ENCODE measurements around the gene NR2F2. TPM values are rescaled to one million over a fixed set of nuclear protein-coding genes. Genes with fewer than 3 reads are reported as not detected.

Gene NR2F2
- total and polyA plus RNA-seq, 2 donors (not counting 1 experiment from before 2014, with no cell fraction given) = not detected

GRCh38 chr15:96344060-96344705, 13.7 kb downstream of the NR2F2 start:
- intact Hi-C loops (cut with micrococcal nuclease) = no loop called here
- H3K9ac ChIP-seq (ENCODE audit: low read length) = no peak overlapping the region
- CTCF ChIA-PET = no interaction called here
- H3K4me3 ChIP-seq (ENCODE audit: control extremely low read depth in 1 of 5, extremely low read depth in 1 of 5, insufficient read depth in 1 of 5, low read depth in 2 of 5, low read length in 4 of 5) = no peak overlapping the region
- no peak for TF ChIP-seq EZH2 (IDR thresholded peaks at IDR 0.05; ENCODE audit: borderline replicate concordance, insufficient read depth, low read depth, low read length, poor library complexity, severe bottlenecking)
- no peak for TF ChIP-seq CTCF (IDR thresholded peaks at IDR 0.05)
- no peak overlapping the region for H2AFZ ChIP-seq (ENCODE audit: insufficient read depth, low read depth, low read length, poor library complexity, severe bottlenecking)
- no peaks in the 10 kb centered on the region for H4K20me1 ChIP-seq (ENCODE audit: control insufficient read depth, insufficient read depth, low read length, poor library complexity, severe bottlenecking)
- no peaks in the 10 kb centered on the region for H3K79me2 ChIP-seq (ENCODE audit: control insufficient read depth, insufficient read depth, low read length)
- H3K4me1 ChIP-seq (ENCODE audit: control insufficient read depth in 2 of 2, insufficient read depth in 2 of 2, low read length in 2 of 2) = peaks cover 0 to 5% of the 10 kb centered on the region in 2 donors
- no peak overlapping the region for H3K27ac ChIP-seq (ENCODE audit: low read length in 2 of 2)
- Mint-ChIP-seq H3K27me3 (peaks cover 87% of the 10 kb centered on the region), H3K4me1 (no peaks in the 10 kb centered on the region), H3K9me3 (ENCODE audit: insufficient read depth) (no peaks in the 10 kb centered on the region), H3K27ac (no peak overlapping the region), H3K4me3 (no peak overlapping the region)
- DNase-seq (no peak), ATAC-seq (ENCODE audit: low read depth) (no peak)
- POLR2A ChIA-PET = no interaction called here
- no peak overlapping the region for H3K4me2 ChIP-seq (replicated peaks; ENCODE audit: low read depth, low read length, poor library complexity, severe bottlenecking)
- no peaks in the 10 kb centered on the region for H3K36me3 ChIP-seq (replicated peaks in 1 of 2; ENCODE audit: control extremely low read depth in 1 of 2, control insufficient read depth in 1 of 2, extremely low read depth in 1 of 2, insufficient read depth in 2 of 2, low read length in 1 of 2)
- peaks cover 0 to 38% (median 0%) of the 10 kb centered on the region in 3 donors for H3K9me3 ChIP-seq (ENCODE audit: control extremely low read depth in 1 of 3, control insufficient read depth in 2 of 3, insufficient read depth in 1 of 3, low read length in 2 of 3)
- 11% methylated on average over 17 of the region's 31 CpGs for WGBS (ENCODE audit: insufficient coverage)
- peaks cover 0 to 90% (median 54%) of the 10 kb centered on the region in 4 experiments for H3K27me3 ChIP-seq (replicated peaks in 1 of 4; ENCODE audit: control extremely low read depth in 1 of 4, control insufficient read depth in 3 of 4, insufficient read depth in 4 of 4, low read length in 3 of 4)

- POLR2A ChIA-PET = no interaction called here
- no peak overlapping the region for H3K4me3 ChIP-seq (ENCODE audit: control extremely low read depth in 1 of 5, extremely low read depth in 1 of 5, insufficient read depth in 1 of 5, low read depth in 2 of 5, low read length in 4 of 5)
- ATAC-seq (ENCODE audit: low read depth) = no peak
- H4K20me1 ChIP-seq (ENCODE audit: control insufficient read depth, insufficient read depth, low read length, poor library complexity, severe bottlenecking) = no peaks in the 10 kb centered on the region
- no peak overlapping the region for H2AFZ ChIP-seq (ENCODE audit: insufficient read depth, low read depth, low read length, poor library complexity, severe bottlenecking)
- no peaks in the 10 kb centered on the region for H3K36me3 ChIP-seq (replicated peaks in 1 of 2; ENCODE audit: control extremely low read depth in 1 of 2, control insufficient read depth in 1 of 2, extremely low read depth in 1 of 2, insufficient read depth in 2 of 2, low read length in 1 of 2)
- H3K27ac Mint-ChIP-seq = no peak overlapping the region
- 14% methylated on average over 16 of the region's 22 CpGs for WGBS (ENCODE audit: insufficient coverage)
- H3K27me3 Mint-ChIP-seq = peaks cover 89% of the 10 kb centered on the region
- H3K4me2 ChIP-seq (replicated peaks; ENCODE audit: low read depth, low read length, poor library complexity, severe bottlenecking) = no peak overlapping the region
- H3K4me3 Mint-ChIP-seq = no peak overlapping the region
- no peak for DNase-seq
- H3K4me1 ChIP-seq (ENCODE audit: control insufficient read depth in 2 of 2, insufficient read depth in 2 of 2, low read length in 2 of 2) = peaks cover 0 to 5% of the 10 kb centered on the region in 2 donors
- CTCF ChIA-PET = no interaction called here
- TF ChIP-seq CTCF (IDR thresholded peaks at IDR 0.05) (no peak), EZH2 (IDR thresholded peaks at IDR 0.05; ENCODE audit: borderline replicate concordance, insufficient read depth, low read depth, low read length, poor library complexity, severe bottlenecking) (no peak)
- no peaks in the 10 kb centered on the region for H3K79me2 ChIP-seq (ENCODE audit: control insufficient read depth, insufficient read depth, low read length)
- peaks cover 0 to 38% (median 0%) of the 10 kb centered on the region in 3 donors for H3K9me3 ChIP-seq (ENCODE audit: control extremely low read depth in 1 of 3, control insufficient read depth in 2 of 3, insufficient read depth in 1 of 3, low read length in 2 of 3)
- peaks cover 0 to 87% (median 55%) of the 10 kb centered on the region in 4 experiments for H3K27me3 ChIP-seq (replicated peaks in 1 of 4; ENCODE audit: control extremely low read depth in 1 of 4, control insufficient read depth in 3 of 4, insufficient read depth in 4 of 4, low read length in 3 of 4)
- H3K9me3 Mint-ChIP-seq (ENCODE audit: insufficient read depth) = no peaks in the 10 kb centered on the region
- intact Hi-C loops (cut with micrococcal nuclease) = no loop called here
- no peak overlapping the region for H3K9ac ChIP-seq (ENCODE audit: low read length)
- no peaks in the 10 kb centered on the region for H3K4me1 Mint-ChIP-seq
- no peak overlapping the region for H3K27ac ChIP-seq (ENCODE audit: low read length in 2 of 2)
Measured at GRCh38 chr15:96344706-96345559, 14.4 kb downstream of the NR2F2 start.
